Immature natural killer cell (primary cell): Measurements from ENCODE around the gene GPR149. TPM values are rescaled to one million over a fixed set of nuclear protein-coding genes. Genes with fewer than 3 reads are reported as not detected.
"Not testable (repeated sequence)": the region's sequence is repeated elsewhere in the genome, so short reads cannot be mapped to it uniquely, and the experiment has no call there.

Experiments used
- DNase-seq, 3 donors: peaks; one replicate each; pipeline ENCODE4 v3.0.0; 2022; ENCODE audit warnings: mixed read lengths in 1 of 3
- H3K27ac Mint-ChIP-seq, 6 donors: one replicate each; pipeline ENCODE4 v1.8.0; 2020; ENCODE audit warnings: mixed read lengths in 6 of 6, mild to moderate bottlenecking in 5 of 6, inconsistent platforms in 4 of 6, moderate library complexity in 3 of 6
- H3K27me3 Mint-ChIP-seq, 3 donors: one replicate each; pipeline ENCODE4 v1.8.0; 2020 to 2021; ENCODE audit warnings: low read depth in 3 of 3, mild to moderate bottlenecking in 3 of 3, mixed read lengths in 3 of 3, moderate library complexity in 3 of 3, inconsistent platforms in 1 of 3
- H3K36me3 Mint-ChIP-seq, 3 donors: one replicate each; pipeline ENCODE4 v1.8.0; 2020; ENCODE audit warnings: mixed read lengths in 3 of 3, inconsistent platforms in 2 of 3, mild to moderate bottlenecking in 2 of 3
- H3K4me1 Mint-ChIP-seq, 2 donors: one replicate each; pipeline ENCODE4 v1.8.0; 2020; ENCODE audit warnings: inconsistent platforms in 2 of 2, mild to moderate bottlenecking in 2 of 2, mixed read lengths in 2 of 2, moderate library complexity in 1 of 2
- H3K4me3 Mint-ChIP-seq, 5 donors: one replicate each; pipeline ENCODE4 v1.8.0; 2020; ENCODE audit warnings: mild to moderate bottlenecking in 5 of 5, mixed read lengths in 5 of 5, inconsistent platforms in 3 of 5, moderate library complexity in 3 of 5
- H3K9me3 Mint-ChIP-seq, 6 donors: one replicate each; pipeline ENCODE4 v1.8.0; 2020; ENCODE audit warnings: mild to moderate bottlenecking in 6 of 6, mixed read lengths in 6 of 6, inconsistent platforms in 4 of 6, moderate library complexity in 3 of 6
- polyA plus RNA-seq, 3 donors: library from polyadenylated mRNA; unstranded; fragments of 300-500 nt; fragmentation: Illumina TruSeq; gene quantifications; one replicate each; pipeline ENCODE4 v1.2.3, GENCODE V29; 2021

GPR149 gene
- polyA plus RNA-seq: not detected

DNA sequence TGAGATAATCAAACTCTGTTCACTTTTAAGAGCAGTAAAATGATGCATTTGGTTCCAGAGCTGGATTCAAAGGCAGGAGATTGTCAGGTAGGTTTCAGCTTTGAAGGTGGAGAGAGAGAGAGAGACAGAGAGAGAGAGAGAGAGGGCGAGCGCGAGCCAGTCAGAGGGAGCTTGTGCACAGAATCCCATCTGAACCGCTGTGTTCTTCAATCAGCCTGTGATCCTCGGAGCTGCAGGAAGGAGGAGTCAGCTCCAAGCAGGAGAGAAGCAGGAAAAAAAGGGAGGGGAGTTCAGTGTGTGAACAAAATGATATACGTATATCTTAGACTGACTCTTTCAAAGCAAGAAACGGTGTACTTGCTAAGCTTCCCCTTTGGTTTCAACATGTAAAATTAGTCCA, at the start of gene GPR149:
Gene GPR149, minus strand, starts transcription at position 177 of the 400 bp plus-strand sequence. CDS start 575 bp downstream, outside the sequence.
- Mint-ChIP-seq H3K36me3 (peaks cover 0 to 3% (median 0%) of the 10 kb centered on the region in 3 donors), H3K4me3 (no peak within 1 kb of the TSS), H3K27ac (no peak within 1 kb of the TSS), H3K9me3 (peaks cover 0 to 14% (median 3%) of the 10 kb centered on the region in 6 donors), H3K4me1 (no peaks in the 10 kb centered on the region), H3K27me3 (peaks cover 4 to 5% (median 5%) of the 10 kb centered on the region in 3 donors)
- DNase-seq: no peak

DNA sequence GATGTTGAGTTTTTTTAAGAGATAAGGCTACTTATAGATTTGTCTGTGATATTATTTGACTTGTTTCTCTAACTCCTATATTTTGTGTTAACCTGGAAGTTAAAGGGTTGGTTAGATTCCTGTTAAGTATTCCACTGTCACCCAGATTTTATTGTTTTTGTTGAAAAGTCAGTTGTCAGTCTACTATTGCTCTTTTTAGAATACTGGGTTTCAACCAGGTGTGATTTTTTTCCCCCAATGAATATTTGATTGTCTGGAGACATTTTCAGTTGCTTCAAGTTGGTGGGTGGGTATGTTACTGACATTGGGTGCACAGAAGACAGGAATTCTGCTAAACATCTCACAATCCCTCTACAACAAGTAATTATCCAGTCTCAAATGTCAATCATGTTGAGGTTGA, 43.8 kb upstream of the GPR149 start:
- H3K4me1 Mint-ChIP-seq: no peaks in the 10 kb centered on the region
- no peak for DNase-seq
- no peak overlapping the region for H3K4me3 Mint-ChIP-seq
- no peaks in the 10 kb centered on the region for H3K27me3 Mint-ChIP-seq
- no peak overlapping the region for H3K27ac Mint-ChIP-seq
- no peaks in the 10 kb centered on the region for H3K36me3 Mint-ChIP-seq
- H3K9me3 Mint-ChIP-seq: peaks cover 7 to 23% (median 9%) of the 10 kb centered on the region in 6 donors

- H3K27ac Mint-ChIP-seq: no peak overlapping the region
- H3K27me3 Mint-ChIP-seq: peaks cover 0 to 2% (median 2%) of the 10 kb centered on the region in 3 donors
- H3K4me1 Mint-ChIP-seq: no peaks in the 10 kb centered on the region
- H3K9me3 Mint-ChIP-seq: peaks cover 0 to 9% (median 1%) of the 10 kb centered on the region in 6 donors
- H3K36me3 Mint-ChIP-seq: no peaks in the 10 kb centered on the region
- DNase-seq: no peak
- H3K4me3 Mint-ChIP-seq: no peak overlapping the region
Measured at GRCh38 chr3:154469585-154469984, 39.6 kb upstream of the GPR149 start.

- Mint-ChIP-seq H3K27me3 (peaks cover 0 to 2% (median 2%) of the 10 kb centered on the region in 3 donors), H3K9me3 (peaks cover 0 to 13% (median 2%) of the 10 kb centered on the region in 6 donors), H3K36me3 (no peaks in the 10 kb centered on the region), H3K4me3 (no peak overlapping the region), H3K27ac (no peak overlapping the region), H3K4me1 (no peaks in the 10 kb centered on the region)
- DNase-seq: no peak
Measured at GRCh38 chr3:154464440-154465190, 34.6 kb upstream of the GPR149 start.

- H3K4me3 Mint-ChIP-seq: no peak overlapping the region
- H3K27me3 Mint-ChIP-seq: no peaks in the 10 kb centered on the region
- no peak overlapping the region for H3K27ac Mint-ChIP-seq
- no peaks in the 10 kb centered on the region for H3K36me3 Mint-ChIP-seq
- H3K4me1 Mint-ChIP-seq: no peaks in the 10 kb centered on the region
- peaks cover 2 to 18% (median 10%) of the 10 kb centered on the region in 6 donors for H3K9me3 Mint-ChIP-seq
- DNase-seq: no peak
Measured at GRCh38 chr3:154458560-154458959, 28.6 kb upstream of the GPR149 start.

GRCh38 chr3:154439081-154439480, 9.1 kb upstream of the GPR149 start:
- H3K9me3 Mint-ChIP-seq: peaks cover 0 to 12% (median 1%) of the 10 kb centered on the region in 6 donors
- not testable (repeated sequence) for H3K36me3 Mint-ChIP-seq, DNase-seq, H3K27ac Mint-ChIP-seq, H3K4me1 Mint-ChIP-seq, H3K27me3 Mint-ChIP-seq, H3K4me3 Mint-ChIP-seq

DNA sequence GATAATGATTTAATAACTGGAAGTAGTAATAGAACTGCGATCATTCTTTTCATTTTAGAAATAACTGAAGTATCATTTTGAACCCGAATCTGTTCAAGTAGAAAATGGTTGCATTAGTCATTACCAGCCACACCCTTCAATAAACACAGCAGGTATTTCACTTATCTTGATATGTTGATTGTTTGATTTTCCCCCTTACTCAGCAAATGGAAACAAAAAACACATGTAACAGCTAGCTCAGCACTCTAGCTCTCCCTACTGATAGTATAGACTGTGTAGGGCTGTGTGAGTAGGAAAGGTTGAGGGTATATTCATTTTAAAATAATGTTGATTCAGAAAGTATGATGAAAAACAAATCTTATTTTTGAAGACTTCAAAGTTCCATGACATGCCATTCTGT, 1.1 kb upstream of the GPR149 start:
- Mint-ChIP-seq H3K27me3 (peaks cover 4 to 5% (median 5%) of the 10 kb centered on the region in 3 donors), H3K36me3 (peaks cover 0 to 3% (median 0%) of the 10 kb centered on the region in 3 donors), H3K4me1 (no peaks in the 10 kb centered on the region), H3K9me3 (peaks cover 0 to 14% (median 3%) of the 10 kb centered on the region in 6 donors), H3K27ac (no peak overlapping the region), H3K4me3 (no peak overlapping the region)
- DNase-seq: no peak

GRCh38 chr3:154428286-154429206, 1.4 kb downstream of the GPR149 start:
- H3K4me3 Mint-ChIP-seq: no peak overlapping the region
- DNase-seq: no peak

GRCh38 chr3:154427685-154428285, 2.2 kb downstream of the GPR149 start:
- Mint-ChIP-seq H3K4me1 (no peaks in the 10 kb centered on the region), H3K27me3 (peaks cover 4 to 5% (median 5%) of the 10 kb centered on the region in 3 donors), H3K36me3 (peaks cover 0 to 3% (median 0%) of the 10 kb centered on the region in 3 donors), H3K9me3 (peaks cover 0 to 14% (median 3%) of the 10 kb centered on the region in 6 donors), H3K4me3 (no peak overlapping the region), H3K27ac (no peak overlapping the region)
- DNase-seq: no peak

More at GRCh38 chr3:154428286-154429206, 1.4 kb downstream of the GPR149 start:
- H3K27ac Mint-ChIP-seq: no peak overlapping the region
- no peaks in the 10 kb centered on the region for H3K4me1 Mint-ChIP-seq
- H3K27me3 Mint-ChIP-seq: peaks cover 4 to 5% (median 5%) of the 10 kb centered on the region in 3 donors
- H3K9me3 Mint-ChIP-seq: peaks cover 0 to 14% (median 3%) of the 10 kb centered on the region in 6 donors
- H3K36me3 Mint-ChIP-seq: peaks cover 0 to 3% (median 0%) of the 10 kb centered on the region in 3 donors

GRCh38 chr3:154422694-154423093, 7.3 kb downstream of the GPR149 start:
- no peaks in the 10 kb centered on the region for H3K36me3 Mint-ChIP-seq
- no peaks in the 10 kb centered on the region for H3K4me1 Mint-ChIP-seq
- H3K9me3 Mint-ChIP-seq: peaks cover 0 to 12% (median 2%) of the 10 kb centered on the region in 6 donors
- no peak overlapping the region for H3K4me3 Mint-ChIP-seq
- DNase-seq: no peak
- H3K27me3 Mint-ChIP-seq: peaks cover 0 to 5% (median 4%) of the 10 kb centered on the region in 3 donors
- H3K27ac Mint-ChIP-seq: no peak overlapping the region

DNA sequence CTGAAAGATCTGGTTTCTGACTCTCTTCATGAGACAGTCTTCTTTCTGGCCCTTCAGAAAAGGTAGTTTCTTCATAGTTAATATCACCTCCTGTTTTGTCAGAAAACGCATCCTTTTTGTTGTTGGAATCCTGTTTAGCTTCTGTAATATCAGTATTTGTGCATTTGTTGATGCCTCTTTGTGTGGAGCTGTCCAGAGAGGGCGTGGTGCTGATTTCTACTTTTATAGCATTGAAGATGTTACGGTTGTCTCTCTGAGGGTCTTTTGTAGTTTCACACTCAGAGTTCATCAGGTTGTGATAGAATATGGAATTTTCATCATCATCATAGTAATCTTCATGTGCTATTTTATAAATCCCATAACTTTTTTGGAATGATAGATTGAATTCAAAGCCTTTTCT, 8.9 kb downstream of the GPR149 start:
- Mint-ChIP-seq H3K27me3 (peaks cover 0 to 2% (median 0%) of the 10 kb centered on the region in 3 donors), H3K9me3 (peaks cover 0 to 10% (median 2%) of the 10 kb centered on the region in 6 donors), H3K4me1 (no peaks in the 10 kb centered on the region), H3K27ac (no peak overlapping the region), H3K36me3 (no peaks in the 10 kb centered on the region), H3K4me3 (no peak overlapping the region)
- DNase-seq: no peak

DNA sequence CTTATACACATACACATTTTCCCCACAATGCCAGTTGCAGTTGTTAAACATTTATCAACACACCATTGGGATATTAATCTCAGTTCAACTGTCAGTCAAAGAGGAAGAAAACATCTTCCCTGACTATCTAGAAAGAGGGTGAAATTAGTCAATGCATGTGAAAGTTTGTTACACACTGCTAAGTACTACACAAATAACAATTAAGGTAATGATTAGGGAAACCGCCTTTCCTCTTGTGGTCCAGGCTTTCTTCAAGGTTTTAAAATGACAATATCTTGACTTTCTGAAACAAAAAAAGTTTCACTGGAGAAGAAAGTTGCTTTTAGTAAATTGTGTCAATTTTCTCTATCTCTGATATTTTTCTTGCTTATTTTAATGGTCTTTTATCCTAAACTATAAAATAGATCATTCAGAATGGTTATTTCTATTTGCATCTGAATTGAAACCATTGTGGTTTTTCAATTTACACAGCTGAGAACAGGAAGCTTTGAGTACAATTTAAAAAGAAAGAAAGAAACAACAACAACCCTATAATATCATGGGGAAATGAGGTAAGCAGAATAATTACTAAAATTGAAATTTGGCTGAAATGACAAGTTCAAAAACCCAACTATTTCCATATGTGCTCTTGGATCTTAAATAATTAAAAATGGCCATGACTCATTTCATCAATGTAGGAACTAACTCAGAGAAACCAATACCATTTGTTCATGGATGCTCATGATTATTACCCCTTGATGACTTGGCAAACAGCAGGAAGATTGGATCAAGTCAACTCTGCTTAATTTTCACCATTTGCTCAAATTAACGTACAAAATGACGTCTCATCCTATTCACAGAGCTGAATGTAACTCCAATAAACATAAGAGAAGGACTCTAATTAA, 31.7 kb downstream of the GPR149 start:
- Mint-ChIP-seq H3K9me3 (peaks cover 0 to 3% (median 0%) of the 10 kb centered on the region in 6 donors), H3K27ac (no peak overlapping the region), H3K4me1 (no peaks in the 10 kb centered on the region), H3K36me3 (no peaks in the 10 kb centered on the region), H3K27me3 (no peaks in the 10 kb centered on the region), H3K4me3 (no peak overlapping the region)
- DNase-seq: no peak

DNA sequence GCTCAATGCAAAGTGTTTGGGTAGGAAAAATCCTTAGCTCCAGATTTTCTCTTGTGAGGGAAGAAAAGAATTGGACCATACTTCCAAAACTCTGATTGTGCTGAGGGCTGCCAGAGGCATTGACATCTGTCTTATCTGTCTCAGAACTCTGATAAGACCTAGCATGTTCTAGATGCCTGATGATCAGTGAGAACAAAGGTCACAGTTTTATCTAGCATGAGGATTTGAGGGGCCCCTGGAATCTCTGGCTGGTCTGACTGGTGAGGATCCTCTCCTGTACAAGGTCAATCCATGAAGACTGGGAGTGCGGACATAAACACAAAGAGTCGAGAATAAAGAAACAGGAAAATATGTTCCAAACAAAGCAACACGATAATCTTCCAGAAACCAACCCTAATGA, 40.1 kb downstream of the GPR149 start:
- H3K4me1 Mint-ChIP-seq: no peaks in the 10 kb centered on the region
- H3K9me3 Mint-ChIP-seq: peaks cover 0 to 10% (median 3%) of the 10 kb centered on the region in 6 donors
- H3K27ac Mint-ChIP-seq: no peak overlapping the region
- no peak overlapping the region for H3K4me3 Mint-ChIP-seq
- H3K36me3 Mint-ChIP-seq: no peaks in the 10 kb centered on the region
- no peak for DNase-seq
- peaks cover 2 to 7% (median 2%) of the 10 kb centered on the region in 3 donors for H3K27me3 Mint-ChIP-seq
